ENCODE measurements around the gene LEFTY1. TPM values are rescaled to one million over a fixed set of nuclear protein-coding genes. Genes with fewer than 3 reads are reported as not detected.
"Not testable (repeated sequence)": the region's sequence is repeated elsewhere in the genome, so short reads cannot be mapped to it uniquely, and the experiment has no call there.

Gene LEFTY1
- total and polyA plus RNA-seq, 2 of the 13 experiments (the other 11 are each of a cell fraction or from before 2014, with no cell fraction given): 0.29 to 0.79 TPM

- H2AFZ ChIP-seq (ENCODE audit: low read length); H3K9ac ChIP-seq (ENCODE audit: insufficient read depth, low read depth, low read length); H3K36me3 ChIP-seq (replicated peaks in 1 of 2; ENCODE audit: control insufficient read depth in 1 of 2, insufficient read depth in 2 of 2, low read length in 2 of 2); H3K9me3 ChIP-seq (ENCODE audit: low read length); BruUV-seq (replicated peaks); FAIRE-seq; DNase-seq (ENCODE audit: low spot score); H3K27me3 ChIP-seq (ENCODE audit: control insufficient read depth in 1 of 2, insufficient read depth in 2 of 2, low read length in 2 of 2); H3K79me2 ChIP-seq (ENCODE audit: insufficient read depth, low read length); in situ Hi-C loops (cut with HindIII; ENCODE audit: extremely low pct_ligation_motif_present, low pct_unique_long_range_greater_than_20kb); POLR2A ChIA-PET; H3K27ac ChIP-seq (ENCODE audit: extremely low read length, insufficient read depth, low read length); ATAC-seq; H4K20me1 ChIP-seq (ENCODE audit: insufficient read depth, low read length); CTCF ChIA-PET (ENCODE audit: low intra/inter-chr PET ratio, low total read pairs): not testable (repeated sequence)
- 82% methylated on average over 15 of the region's 56 CpGs for WGBS (ENCODE audit: low lambda C conversion rate)
- Histone ChIP-seq H3K4me1 (ENCODE audit: insufficient read depth, low read length) (peaks cover 74% of the 10 kb centered on the region), H3K4me3 (replicated peaks in 1 of 3; ENCODE audit: insufficient read depth in 1 of 3, low read depth in 2 of 3, low read length in 3 of 3) (peak overlapping the region in 1 of 3 experiments; percentile 76; a peak in 1 of 6 replicates), H3K4me2 (ENCODE audit: low read depth, low read length) (peak overlapping the region; percentile 83)
- intact Hi-C loops (cut with micrococcal nuclease; ENCODE audit: unreplicated experiment): loop anchor here (10.0 kb wide), 1 partner anchor 87 kb away; no protein-coding TSS in a partner anchor
Measured at GRCh38 chr1:225887554-225888288, 1.2 kb downstream of the LEFTY1 start.

- Histone ChIP-seq H4K20me1 (ENCODE audit: insufficient read depth, low read length) (no peaks in the 10 kb centered on the region), H3K9me3 (ENCODE audit: low read length) (no peaks in the 10 kb centered on the region), H3K4me2 (ENCODE audit: low read depth, low read length) (peak overlapping the region; percentile 86), H3K27ac (ENCODE audit: extremely low read length, insufficient read depth, low read length) (no peak overlapping the region), H3K79me2 (ENCODE audit: insufficient read depth, low read length) (no peaks in the 10 kb centered on the region), H3K9ac (ENCODE audit: insufficient read depth, low read depth, low read length) (peak overlapping the region; percentile 43; the same call in 1 of the 2 replicates), H3K27me3 (ENCODE audit: control insufficient read depth in 1 of 2, insufficient read depth in 2 of 2, low read length in 2 of 2) (no peaks in the 10 kb centered on the region; a peak in 1 of 5 replicates), H3K4me3 (replicated peaks in 1 of 3; ENCODE audit: insufficient read depth in 1 of 3, low read depth in 2 of 3, low read length in 3 of 3) (peak overlapping the region in 1 of 3 experiments; percentile 52; a peak in 1 of 6 replicates), H2AFZ (ENCODE audit: low read length) (no peak overlapping the region), H3K4me1 (ENCODE audit: insufficient read depth, low read length) (peaks cover 74% of the 10 kb centered on the region), H3K36me3 (replicated peaks in 1 of 2; ENCODE audit: control insufficient read depth in 1 of 2, insufficient read depth in 2 of 2, low read length in 2 of 2) (no peaks in the 10 kb centered on the region)
- no peak for DNase-seq (ENCODE audit: low spot score)
- CTCF ChIA-PET (ENCODE audit: low intra/inter-chr PET ratio, low total read pairs): no interaction called here
- no peak for FAIRE-seq
- WGBS (ENCODE audit: low lambda C conversion rate): 7% methylated on average over 4 of the region's 7 CpGs
- POLR2A ChIA-PET: interaction anchor here (0.7 to 1.0 kb wide), 2 partner anchors 9 to 10 kb away, joined by 3 read pairs; no protein-coding TSS in a partner anchor
- intact Hi-C loops (cut with micrococcal nuclease; ENCODE audit: unreplicated experiment) (loop anchor here (10.0 kb wide), 1 partner anchor 88 kb away; no protein-coding TSS in a partner anchor), in situ Hi-C loops (cut with HindIII; ENCODE audit: extremely low pct_ligation_motif_present, low pct_unique_long_range_greater_than_20kb) (no loop called here)
- no TSS peak for BruUV-seq (replicated peaks)
- ATAC-seq: no peak; the same call in 2 of the 3 replicates
- no peak for TF ChIP-seq NCOA2 (CRISPR knock-in tag; IDR thresholded peaks at IDR 0.05)
- TF ChIP-seq ZNF704 (CRISPR knock-in tag; IDR thresholded peaks at IDR 0.05; ENCODE audit: borderline replicate concordance): no peak
- peak; percentile 72 for TF ChIP-seq NR2F6 (IDR thresholded peaks at IDR 0.05)
- TF ChIP-seq NR2F6 (CRISPR knock-in tag; IDR thresholded peaks at IDR 0.05): peak; percentile 71
- TF ChIP-seq HOXA3 (CRISPR knock-in tag; IDR thresholded peaks at IDR 0.05): no peak
- TF ChIP-seq HNF4A (CRISPR knock-in tag; IDR thresholded peaks at IDR 0.05): peak; percentile 41; the same call in 1 of the 2 replicates
- no peak for TF ChIP-seq FUBP1 (CRISPR knock-in tag; IDR thresholded peaks at IDR 0.05; ENCODE audit: borderline replicate concordance)
- no peak for TF ChIP-seq RAD21 (CRISPR knock-in tag; IDR thresholded peaks at IDR 0.05)
- TF ChIP-seq TRIM24 (CRISPR knock-in tag; IDR thresholded peaks at IDR 0.05): no peak
- TF ChIP-seq REL (CRISPR knock-in tag; conservative IDR thresholded peaks at IDR 0.05): no peak
- TF ChIP-seq MATR3 (CRISPR knock-in tag; IDR thresholded peaks at IDR 0.05): no peak
- TF ChIP-seq BCLAF1 (IDR thresholded peaks at IDR 0.05): no peak
Measured at GRCh38 chr1:225887030-225887314, 2.0 kb downstream of the LEFTY1 start.
